Liver (tissue), 9 donors: ENCODE measurements around the gene TRPM8. TPM values are rescaled to one million over a fixed set of nuclear protein-coding genes. Genes with fewer than 3 reads are reported as not detected.

Experiments
- DNase-seq: peaks from one replicate; pipeline ENCODE4 v3.0.0-alpha.2; 2017; ENCODE audit warnings: low spot score
- H3K27ac ChIP-seq, 2 donors: one replicate each; pipeline ENCODE4 v1.7.0; 2013; ENCODE audit warnings: inconsistent platforms in 2 of 2, low read length in 2 of 2, control low read depth in 1 of 2, low read depth in 1 of 2, mild to moderate bottlenecking in 1 of 2
- H3K27me3 ChIP-seq, 4 donors: one replicate each; pipeline versions ENCODE4 v1.6.1 to v1.7.0; 2013; ENCODE audit warnings: low read length in 3 of 4, inconsistent platforms in 1 of 4, mild to moderate bottlenecking in 1 of 4, moderate library complexity in 1 of 4; ENCODE audit not compliant: control insufficient read depth in 4 of 4, insufficient read depth in 4 of 4
- H3K36me3 ChIP-seq, 4 donors: one replicate each; pipeline versions ENCODE4 v1.6.1 to v1.7.0; 2013; ENCODE audit warnings: low read length in 3 of 4, mild to moderate bottlenecking in 3 of 4, low read depth in 1 of 4, moderate library complexity in 1 of 4; ENCODE audit not compliant: control insufficient read depth in 4 of 4, insufficient read depth in 3 of 4
- H3K4me1 ChIP-seq, 4 donors: one replicate each; pipeline versions ENCODE4 v1.6.1 to v1.7.0; 2013; ENCODE audit warnings: low read length in 3 of 4, mild to moderate bottlenecking in 3 of 4, moderate library complexity in 1 of 4; ENCODE audit not compliant: control insufficient read depth in 4 of 4, insufficient read depth in 4 of 4
- H3K4me3 ChIP-seq, 3 donors: one replicate each; pipeline versions ENCODE4 v1.6.1 to v1.7.0; 2013; ENCODE audit warnings: low read length in 3 of 3, control low read depth in 1 of 3, low read depth in 1 of 3, mild to moderate bottlenecking in 1 of 3
- H3K9ac ChIP-seq, 2 donors: one replicate each; pipeline ENCODE4 v1.7.0; 2013; ENCODE audit warnings: low read length in 2 of 2, mild to moderate bottlenecking in 2 of 2, moderate library complexity in 2 of 2, control low read depth in 1 of 2, low read depth in 1 of 2
- H3K9me3 ChIP-seq, 4 donors: one replicate each; pipeline versions ENCODE4 v1.6.1 to v1.7.0; 2013; ENCODE audit warnings: low read length in 3 of 4; ENCODE audit not compliant: control insufficient read depth in 4 of 4
- ATF3 ChIP-seq: IDR thresholded peaks from 2 replicates; pipeline ENCODE4 v1.6.1; 2016; ENCODE audit warnings: antibody characterized with exemption
- CTCF ChIP-seq: fragments of 150-350 bp; IDR thresholded peaks from 2 replicates; pipeline ENCODE4 v1.5.1; 2017; ENCODE audit warnings: improper control_type of control experiment, low read depth, low read length; ENCODE audit not compliant: missing input control
- EGR1 ChIP-seq, 2 donors: IDR thresholded peaks; 2 replicates each; pipeline ENCODE4 v1.6.1; 2016 to 2018; ENCODE audit warnings: antibody characterized with exemption in 2 of 2, low read depth in 2 of 2
- FOXA1 ChIP-seq: IDR thresholded peaks from 2 replicates; pipeline ENCODE4 v1.6.1; 2016; ENCODE audit warnings: antibody characterized with exemption
- FOXA2 ChIP-seq: IDR thresholded peaks from 2 replicates; pipeline ENCODE4 v1.6.1; 2016; ENCODE audit warnings: antibody characterized with exemption
- GABPA ChIP-seq, 2 donors: IDR thresholded peaks in 1 of 2; conservative IDR thresholded peaks in 1 of 2; 2 replicates each; pipeline ENCODE4 v1.6.1; 2016; ENCODE audit warnings: antibody characterized with exemption in 2 of 2, mild to moderate bottlenecking in 1 of 2, moderate library complexity in 1 of 2
- HNF4A ChIP-seq, 2 donors: conservative IDR thresholded peaks; 2 replicates each; pipeline ENCODE4 v1.6.1; 2016; ENCODE audit warnings: antibody characterized with exemption in 2 of 2, mild to moderate bottlenecking in 2 of 2
- HNF4G ChIP-seq: IDR thresholded peaks from 2 replicates; pipeline ENCODE4 v1.6.1; 2016; ENCODE audit warnings: antibody characterized with exemption
- JUND ChIP-seq, 2 donors: IDR thresholded peaks; 2 replicates each; pipeline ENCODE4 v1.6.1; 2016; ENCODE audit warnings: antibody characterized with exemption in 2 of 2
- NR2F2 ChIP-seq: IDR thresholded peaks from 2 replicates; pipeline ENCODE4 v1.6.1; 2016; ENCODE audit warnings: antibody characterized with exemption
- REST ChIP-seq: IDR thresholded peaks from 2 replicates; pipeline ENCODE4 v1.6.1; 2016; ENCODE audit warnings: antibody characterized with exemption, mild to moderate bottlenecking
- RXRA ChIP-seq, 2 donors: IDR thresholded peaks; 2 replicates each; pipeline ENCODE4 v1.6.1; 2017 to 2018; ENCODE audit warnings: antibody characterized with exemption in 2 of 2, mild to moderate bottlenecking in 1 of 2
- SP1 ChIP-seq: IDR thresholded peaks from 2 replicates; pipeline ENCODE4 v1.6.1; 2018; ENCODE audit warnings: antibody characterized with exemption, mild to moderate bottlenecking
- TAF1 ChIP-seq: conservative IDR thresholded peaks from 2 replicates; pipeline ENCODE4 v1.6.1; 2016; ENCODE audit warnings: antibody characterized with exemption, mild to moderate bottlenecking
- ZBTB33 ChIP-seq: IDR thresholded peaks from 2 replicates; pipeline ENCODE4 v1.6.1; 2016; ENCODE audit warnings: antibody characterized with exemption
- WGBS: extraction: QIAGEN DNeasy Blood & Tissue Kit; methylation state at CpG from one replicate; pipeline ENCODE4 v1.1.7; 2013; 5-methylcytosine and 5-hydroxymethylcytosine counted together
- polyA plus RNA-seq, 2 donors: library from polyadenylated mRNA; stranded (reverse) in 1 of 2; unstranded in 1 of 2; fragments of 200-250 nt in 1 of 2; fragments of >200 nt in 1 of 2; fragmentation: Nextera tagmentation in 1 of 2; extraction: Ambion mirVana in 1 of 2; gene quantifications; one replicate each; pipeline versions ENCODE4 v1.2.1 to v1.2.3, GENCODE V29; 2013 to 2015
- total RNA-seq, 2 donors: library from RNA; depleted of rRNA; stranded (reverse); fragments of >200 nt; gene quantifications; one replicate each; pipeline ENCODE4 v1.2.3, GENCODE V29; 2014
- donor health status: healthy.
- donor health status: healthy.
- donor health status: healthy.
- donor health status: healthy.
- donor health status: healthy.

Gene TRPM8
- total and polyA plus RNA-seq, 4 donors, result 1.1 to 79.2 (median 33.2) TPM

GRCh38 chr2:234044157-234044556, 127.0 kb downstream of the TRPM8 start:
- Histone ChIP-seq H3K9me3 (no peaks in the 10 kb centered on the region), H3K27me3 (no peaks in the 10 kb centered on the region), H3K9ac (no peak overlapping the region), H3K4me1 (no peaks in the 10 kb centered on the region), H3K36me3 (no peaks in the 10 kb centered on the region), H3K4me3 (no peak overlapping the region), H3K27ac (no peak overlapping the region)
- no peak for DNase-seq
- no peak for TF ChIP-seq HNF4A (conservative IDR thresholded peaks at IDR 0.05)
- TF ChIP-seq HNF4G, result no peak
- no peak for TF ChIP-seq REST
- TF ChIP-seq ATF3, result no peak
- TF ChIP-seq RXRA (IDR thresholded peaks at IDR 0.05), result no peak
- TF ChIP-seq GABPA (IDR thresholded peaks at IDR 0.05 in 1 of 2, conservative IDR thresholded peaks at IDR 0.05 in 1 of 2), result no peak
- TF ChIP-seq CTCF, result no peak
- no peak for TF ChIP-seq SP1
- TF ChIP-seq TAF1, result no peak
- no peak for TF ChIP-seq FOXA1
- TF ChIP-seq NR2F2, result no peak
- WGBS, result 61% methylated on average over 1 of the region's 1 CpG

GRCh38 chr2:234046521-234046920, 129.3 kb downstream of the TRPM8 start:
- Histone ChIP-seq H3K9me3 (no peaks in the 10 kb centered on the region), H3K4me3 (no peak overlapping the region), H3K27ac (no peak overlapping the region), H3K4me1 (peaks cover 0 to 13% (median 1%) of the 10 kb centered on the region in 4 donors), H3K27me3 (no peaks in the 10 kb centered on the region), H3K36me3 (no peaks in the 10 kb centered on the region), H3K9ac (no peak overlapping the region)
- 92% methylated on average over 3 of the region's 3 CpGs for WGBS
- TF ChIP-seq NR2F2, result no peak
- TF ChIP-seq GABPA (IDR thresholded peaks at IDR 0.05 in 1 of 2, conservative IDR thresholded peaks at IDR 0.05 in 1 of 2), result no peak
- no peak for TF ChIP-seq EGR1 (IDR thresholded peaks at IDR 0.05; ENCODE audit: low read depth in 2 of 2)
- TF ChIP-seq FOXA2, result no peak
- TF ChIP-seq JUND (IDR thresholded peaks at IDR 0.05), result no peak
- no peak for TF ChIP-seq SP1
- no peak for TF ChIP-seq CTCF
- no peak for TF ChIP-seq ZBTB33
- DNase-seq, result no peak
